ENCODE data around the gene INAFM2. TPM values are rescaled to one million over a fixed set of nuclear protein-coding genes. Genes with fewer than 3 reads are reported as not detected.

The INAFM2 gene
- total and polyA plus RNA-seq, 2 of the 4 experiments (the other 2 are of a cell fraction), result 10.4 to 14.0 TPM

DNA sequence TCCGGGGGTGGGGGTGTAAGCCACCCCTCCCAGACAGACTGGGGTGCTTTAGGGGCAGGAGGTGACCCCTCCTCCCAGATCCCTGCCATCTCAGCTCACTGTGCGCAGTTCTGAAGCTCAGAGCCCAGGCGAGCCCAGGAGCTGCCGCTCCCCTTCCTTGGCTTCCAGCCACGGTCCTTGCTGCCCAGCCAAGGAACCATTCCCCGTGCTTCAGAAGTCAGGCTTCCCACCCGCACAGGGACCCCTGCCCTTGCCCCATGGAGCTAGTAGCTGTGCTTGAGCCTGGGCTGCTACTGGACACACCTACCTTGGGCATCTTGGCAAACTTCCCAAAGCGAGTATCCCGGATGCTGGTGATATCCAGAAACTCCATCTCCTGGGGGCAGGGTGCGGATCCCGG is 20.5 kb upstream of the INAFM2 start:
- H4K8ac ChIP-seq (ENCODE audit: low read depth in 2 of 2, low read length in 2 of 2), result no peak overlapping the region
- DNase-seq, result no peak

More for the DNA sequence above, 20.5 kb upstream of the INAFM2 start:
- Histone ChIP-seq H4K20me1 (ENCODE audit: insufficient read depth, low read length) (no peaks in the 10 kb centered on the region), H2AK9ac (replicated peaks; ENCODE audit: low read depth, low read length, poor library complexity) (no peak overlapping the region), H2BK5ac (ENCODE audit: low read depth, low read length, poor library complexity, severe bottlenecking) (no peak overlapping the region), H4K5ac (ENCODE audit: low read depth, low read length) (no peak overlapping the region), H4K91ac (ENCODE audit: insufficient read depth, low read depth, low read length) (no peak overlapping the region), H3K9me3 (ENCODE audit: control insufficient read depth, insufficient read depth, low read length) (peaks cover 8% of the 10 kb centered on the region), H3K4me2 (ENCODE audit: low read depth, low read length) (no peak overlapping the region), H2BK120ac (ENCODE audit: low read depth, low read length) (no peak overlapping the region), H2AFZ (replicated peaks; ENCODE audit: low read length, poor library complexity) (no peak overlapping the region), H3K4me1 (ENCODE audit: control insufficient read depth, insufficient read depth, low read length) (peaks cover 6% of the 10 kb centered on the region), H2BK20ac (ENCODE audit: low read depth, low read length) (no peak overlapping the region), H3K27ac (ENCODE audit: insufficient read depth, low read length) (no peak overlapping the region), H3K23ac (ENCODE audit: low read depth, low read length) (no peak overlapping the region), H3K14ac (replicated peaks; ENCODE audit: low read depth, low read length) (no peak overlapping the region), H3K9ac (ENCODE audit: low read depth, low read length) (no peak overlapping the region), H3K9me1 (ENCODE audit: insufficient read depth, low read length) (no peaks in the 10 kb centered on the region), H3K79me1 (ENCODE audit: low read depth in 1 of 2, low read length in 2 of 2) (no peaks in the 10 kb centered on the region), H2AK5ac (ENCODE audit: low read depth, low read length) (no peak overlapping the region), H3K4me3 (ENCODE audit: insufficient read depth, low read depth, low read length) (no peak overlapping the region), H3K36me3 (ENCODE audit: control insufficient read depth, insufficient read depth, low read length) (no peaks in the 10 kb centered on the region), H2BK15ac (ENCODE audit: low read depth, low read length) (no peak overlapping the region), H3K18ac (ENCODE audit: low read depth, low read length) (no peak overlapping the region), H3K56ac (ENCODE audit: extremely low read depth, insufficient read depth, low read length) (no peak overlapping the region), H3K27me3 (ENCODE audit: control insufficient read depth, insufficient read depth, low read length) (peaks cover 61% of the 10 kb centered on the region), H3K4ac (ENCODE audit: low read depth, low read length) (no peak overlapping the region)
- POLR2A ChIA-PET (ENCODE audit: unreplicated experiment), result no interaction called here
- no peak for ATAC-seq (ENCODE audit: low read depth)
- CTCF ChIA-PET, result no interaction called here
- 33% methylated on average over 3 of the region's 11 CpGs; no CpG with 5 or more reads in 1 of the 2 experiments for WGBS, 2 experiments (ENCODE audit: extremely low coverage in 2 of 2, insufficient read length in 1 of 2)
- in situ Hi-C loops (cut with MboI; ENCODE audit: low sequenced_read_pairs) (no loop called here), dilution Hi-C loops (cut with HindIII; ENCODE audit: low sequenced_read_pairs, unreplicated experiment) (no loop called here), intact Hi-C loops (cut with micrococcal nuclease) (no loop called here)
- BruUV-seq (replicated peaks), result no TSS peak
- TF ChIP-seq CHD1 (IDR thresholded peaks at IDR 0.05; ENCODE audit: low read depth, low read length), result no peak
- TF ChIP-seq, protein P1, sequence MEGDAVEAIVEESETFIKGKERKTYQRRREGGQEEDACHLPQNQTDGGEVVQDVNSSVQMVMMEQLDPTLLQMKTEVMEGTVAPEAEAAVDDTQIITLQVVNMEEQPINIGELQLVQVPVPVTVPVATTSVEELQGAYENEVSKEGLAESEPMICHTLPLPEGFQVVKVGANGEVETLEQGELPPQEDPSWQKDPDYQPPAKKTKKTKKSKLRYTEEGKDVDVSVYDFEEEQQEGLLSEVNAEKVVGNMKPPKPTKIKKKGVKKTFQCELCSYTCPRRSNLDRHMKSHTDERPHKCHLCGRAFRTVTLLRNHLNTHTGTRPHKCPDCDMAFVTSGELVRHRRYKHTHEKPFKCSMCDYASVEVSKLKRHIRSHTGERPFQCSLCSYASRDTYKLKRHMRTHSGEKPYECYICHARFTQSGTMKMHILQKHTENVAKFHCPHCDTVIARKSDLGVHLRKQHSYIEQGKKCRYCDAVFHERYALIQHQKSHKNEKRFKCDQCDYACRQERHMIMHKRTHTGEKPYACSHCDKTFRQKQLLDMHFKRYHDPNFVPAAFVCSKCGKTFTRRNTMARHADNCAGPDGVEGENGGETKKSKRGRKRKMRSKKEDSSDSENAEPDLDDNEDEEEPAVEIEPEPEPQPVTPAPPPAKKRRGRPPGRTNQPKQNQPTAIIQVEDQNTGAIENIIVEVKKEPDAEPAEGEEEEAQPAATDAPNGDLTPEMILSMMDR (conservative IDR thresholded peaks at IDR 0.05; ENCODE audit: low read depth, low read length), result no peak
- TF ChIP-seq CEBPB (IDR thresholded peaks at IDR 0.05; ENCODE audit: low read depth, low read length), result no peak
- no peak for TF ChIP-seq BHLHE40 (IDR thresholded peaks at IDR 0.05; ENCODE audit: low read depth, low read length)
- TF ChIP-seq FOS (IDR thresholded peaks at IDR 0.05; ENCODE audit: low read depth, low read length), result no peak
- TF ChIP-seq, protein P2, sequence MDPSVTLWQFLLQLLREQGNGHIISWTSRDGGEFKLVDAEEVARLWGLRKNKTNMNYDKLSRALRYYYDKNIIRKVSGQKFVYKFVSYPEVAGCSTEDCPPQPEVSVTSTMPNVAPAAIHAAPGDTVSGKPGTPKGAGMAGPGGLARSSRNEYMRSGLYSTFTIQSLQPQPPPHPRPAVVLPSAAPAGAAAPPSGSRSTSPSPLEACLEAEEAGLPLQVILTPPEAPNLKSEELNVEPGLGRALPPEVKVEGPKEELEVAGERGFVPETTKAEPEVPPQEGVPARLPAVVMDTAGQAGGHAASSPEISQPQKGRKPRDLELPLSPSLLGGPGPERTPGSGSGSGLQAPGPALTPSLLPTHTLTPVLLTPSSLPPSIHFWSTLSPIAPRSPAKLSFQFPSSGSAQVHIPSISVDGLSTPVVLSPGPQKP (IDR thresholded peaks at IDR 0.05; ENCODE audit: borderline replicate concordance, low read depth, low read length), result no peak
- TF ChIP-seq RAD21 (IDR thresholded peaks at IDR 0.05; ENCODE audit: low read length), result no peak
- TF ChIP-seq MAZ (IDR thresholded peaks at IDR 0.05; ENCODE audit: borderline replicate concordance, low read depth, low read length), result no peak
- no peak for TF ChIP-seq NFE2L2 (IDR thresholded peaks at IDR 0.05; ENCODE audit: low read depth, low read length)
- TF ChIP-seq MAFK (IDR thresholded peaks at IDR 0.05; ENCODE audit: low read depth, low read length), result no peak
- TF ChIP-seq MXI1 (IDR thresholded peaks at IDR 0.05; ENCODE audit: borderline replicate concordance, low read depth, low read length), result no peak
- no peak for TF ChIP-seq RFX5 (IDR thresholded peaks at IDR 0.05; ENCODE audit: low read depth, low read length)
- TF ChIP-seq, protein P3, sequence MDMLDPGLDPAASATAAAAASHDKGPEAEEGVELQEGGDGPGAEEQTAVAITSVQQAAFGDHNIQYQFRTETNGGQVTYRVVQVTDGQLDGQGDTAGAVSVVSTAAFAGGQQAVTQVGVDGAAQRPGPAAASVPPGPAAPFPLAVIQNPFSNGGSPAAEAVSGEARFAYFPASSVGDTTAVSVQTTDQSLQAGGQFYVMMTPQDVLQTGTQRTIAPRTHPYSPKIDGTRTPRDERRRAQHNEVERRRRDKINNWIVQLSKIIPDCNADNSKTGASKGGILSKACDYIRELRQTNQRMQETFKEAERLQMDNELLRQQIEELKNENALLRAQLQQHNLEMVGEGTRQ (IDR thresholded peaks at IDR 0.05; ENCODE audit: low read depth, low read length), result no peak
- TF ChIP-seq RCOR1 (IDR thresholded peaks at IDR 0.05; ENCODE audit: insufficient replicate concordance, low read length), result no peak
- TF ChIP-seq SMC3 (IDR thresholded peaks at IDR 0.05; ENCODE audit: low read depth, low read length), result no peak
- no peak for TF ChIP-seq POLR2A (IDR thresholded peaks at IDR 0.05; ENCODE audit: low read depth, low read length)
